GDM1 (cell line): ENCODE results near the gene ANKRD65.

Source experiments
- DNase-seq: peaks from one replicate; lab custom pipeline; 2025; lab: John Stamatoyannopoulos, UW

The ANKRD65 gene

DNA sequence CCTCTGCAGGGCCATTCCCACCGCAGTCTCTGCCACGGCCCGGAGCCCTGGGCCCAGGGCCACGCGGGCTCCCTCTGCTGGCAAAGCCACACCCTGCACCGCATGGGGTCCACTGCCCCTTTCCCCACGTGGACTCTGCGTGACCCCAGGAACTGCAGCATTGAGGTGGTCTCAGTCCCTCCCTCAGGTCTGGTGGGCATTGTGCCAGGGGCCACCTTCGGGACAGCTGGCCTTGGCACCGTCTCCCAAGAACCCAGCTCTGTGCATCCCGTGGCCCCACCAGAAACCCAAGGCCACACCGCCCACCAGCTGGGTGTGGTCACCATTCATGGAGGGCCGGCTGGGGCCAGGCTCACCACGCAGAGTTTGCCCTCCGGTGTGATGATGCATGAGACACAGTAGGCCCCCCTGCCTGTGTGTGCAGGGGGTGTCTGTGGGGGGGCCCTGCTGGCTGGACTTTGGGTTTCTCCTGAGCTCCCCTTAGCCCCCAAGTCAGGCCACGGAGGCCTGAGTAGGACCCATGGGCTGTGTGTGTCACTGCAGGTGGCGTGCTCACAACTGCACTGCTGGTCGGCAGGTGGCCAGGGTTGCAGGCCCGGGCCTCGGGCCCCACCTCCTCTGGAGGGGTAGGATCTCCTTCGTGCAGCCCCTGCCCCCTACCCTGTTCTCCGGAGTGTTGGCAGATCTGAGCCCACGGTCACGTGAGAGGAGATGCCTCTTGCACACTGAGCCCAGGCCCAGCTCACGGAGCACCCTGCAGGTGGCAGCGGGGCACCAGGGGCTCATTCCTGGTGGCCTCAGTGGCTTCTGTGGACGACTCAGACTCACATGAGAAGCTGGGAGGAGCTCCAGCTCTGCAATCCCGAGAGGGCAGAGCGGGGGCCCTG is 20.2 kb upstream of the ANKRD65 start:
- peak; percentile 25 for DNase-seq

- no peak for DNase-seq
These were observed 19.4 kb upstream of the ANKRD65 start for GRCh38 chr1:1440262-1441001.

DNA sequence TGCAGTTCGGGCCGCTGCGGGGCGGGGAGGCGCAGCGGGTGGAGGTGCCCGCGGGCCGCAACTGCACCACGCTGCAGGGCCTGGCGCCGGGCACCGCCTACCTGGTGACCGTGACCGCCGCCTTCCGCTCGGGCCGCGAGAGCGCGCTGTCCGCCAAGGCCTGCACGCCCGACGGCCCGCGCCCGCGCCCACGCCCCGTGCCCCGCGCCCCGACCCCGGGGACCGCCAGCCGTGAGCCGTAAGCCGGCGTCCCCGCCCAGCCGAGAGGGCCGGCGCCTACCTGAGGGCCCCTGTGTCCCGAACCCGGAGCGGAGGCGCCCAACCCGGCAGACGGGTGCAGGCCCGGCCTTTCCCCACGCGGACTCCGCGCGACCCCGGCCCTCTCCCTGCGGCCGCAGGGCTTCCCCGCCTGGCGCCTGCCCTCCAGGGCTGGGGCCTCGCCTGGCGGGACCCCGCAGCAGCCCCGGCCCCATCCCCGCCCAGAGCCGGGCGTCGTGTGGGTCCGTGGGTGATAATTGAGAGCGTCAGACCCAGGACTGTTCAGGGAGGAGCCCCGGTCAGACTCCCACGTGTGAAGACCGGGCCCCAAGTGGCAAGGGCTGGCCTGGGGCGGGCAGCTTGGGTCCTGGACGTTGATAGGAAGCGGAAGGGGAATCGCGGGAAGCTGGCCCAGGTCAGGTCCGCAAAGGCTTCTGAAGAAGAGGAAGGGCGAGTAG is 18.6 kb upstream of the ANKRD65 start:
- no peak for DNase-seq

GRCh38 chr1:1438531-1439381 is 17.7 kb upstream of the ANKRD65 start:
- DNase-seq: no peak

DNA sequence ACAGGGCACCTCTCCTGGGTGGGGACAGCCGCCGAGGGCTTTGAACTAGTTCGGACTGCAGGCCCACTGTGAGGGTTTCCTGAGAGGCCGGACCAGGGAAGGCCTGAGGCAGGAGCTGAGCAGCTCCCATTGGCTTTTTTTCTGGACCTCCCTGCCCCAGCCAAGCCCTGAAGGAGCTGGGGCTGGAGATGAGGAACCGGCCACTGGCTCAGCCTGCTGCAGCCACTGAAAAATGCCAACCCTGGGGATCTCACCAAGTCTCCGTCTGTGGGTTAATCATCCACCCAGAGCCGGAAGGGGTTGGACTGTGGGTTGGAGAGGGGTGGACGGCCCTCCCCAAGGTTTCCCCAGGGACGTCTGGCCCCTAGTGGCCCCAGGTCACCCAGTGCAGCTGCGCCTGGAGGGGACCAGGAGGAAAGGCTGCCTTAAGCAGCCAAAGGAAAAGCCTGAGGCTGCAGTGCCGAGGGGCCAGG is 16.9 kb upstream of the ANKRD65 start:
- no peak for DNase-seq

GRCh38 chr1:1437033-1437903 is 16.2 kb upstream of the ANKRD65 start:
- no peak for DNase-seq

- DNase-seq: no peak
These were observed 15.6 kb upstream of the ANKRD65 start for GRCh38 chr1:1436630-1437032.

DNA sequence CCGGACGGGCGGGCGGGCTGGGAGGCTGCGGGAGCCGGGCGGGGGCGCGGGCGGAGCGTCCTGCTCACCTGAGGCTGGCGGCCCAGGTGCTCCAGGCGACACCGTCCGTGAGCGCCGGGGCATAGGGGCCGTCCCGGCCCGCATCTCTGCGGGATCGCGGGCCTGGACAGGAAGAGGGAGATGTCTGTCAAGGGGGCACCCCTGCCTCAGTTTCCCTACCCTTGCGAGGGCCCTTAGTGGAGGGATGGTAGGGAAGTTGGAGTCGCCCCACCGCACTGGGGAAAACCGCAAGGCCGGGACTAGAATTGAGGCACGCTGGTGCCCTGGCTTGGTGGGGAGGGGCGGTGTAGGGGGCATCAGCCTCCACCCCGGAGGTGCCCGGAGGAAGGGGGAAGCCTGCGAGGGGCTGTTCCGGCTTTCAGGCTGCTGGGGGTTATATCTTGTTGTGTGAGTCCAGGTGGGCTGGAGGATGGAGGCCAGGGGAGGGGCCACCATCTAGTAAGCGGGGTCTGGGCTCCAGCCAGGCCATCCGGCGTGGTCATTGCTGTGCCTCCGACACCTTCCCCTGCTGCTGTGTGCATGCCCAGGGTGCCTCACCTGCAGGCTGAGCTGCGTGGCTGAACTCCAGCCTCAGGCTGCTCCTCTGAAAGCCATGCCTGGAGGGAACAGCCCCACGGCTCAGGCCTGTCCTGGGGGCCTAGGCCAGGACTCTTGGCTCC is 15.0 kb upstream of the ANKRD65 start:
- DNase-seq: no peak

DNA sequence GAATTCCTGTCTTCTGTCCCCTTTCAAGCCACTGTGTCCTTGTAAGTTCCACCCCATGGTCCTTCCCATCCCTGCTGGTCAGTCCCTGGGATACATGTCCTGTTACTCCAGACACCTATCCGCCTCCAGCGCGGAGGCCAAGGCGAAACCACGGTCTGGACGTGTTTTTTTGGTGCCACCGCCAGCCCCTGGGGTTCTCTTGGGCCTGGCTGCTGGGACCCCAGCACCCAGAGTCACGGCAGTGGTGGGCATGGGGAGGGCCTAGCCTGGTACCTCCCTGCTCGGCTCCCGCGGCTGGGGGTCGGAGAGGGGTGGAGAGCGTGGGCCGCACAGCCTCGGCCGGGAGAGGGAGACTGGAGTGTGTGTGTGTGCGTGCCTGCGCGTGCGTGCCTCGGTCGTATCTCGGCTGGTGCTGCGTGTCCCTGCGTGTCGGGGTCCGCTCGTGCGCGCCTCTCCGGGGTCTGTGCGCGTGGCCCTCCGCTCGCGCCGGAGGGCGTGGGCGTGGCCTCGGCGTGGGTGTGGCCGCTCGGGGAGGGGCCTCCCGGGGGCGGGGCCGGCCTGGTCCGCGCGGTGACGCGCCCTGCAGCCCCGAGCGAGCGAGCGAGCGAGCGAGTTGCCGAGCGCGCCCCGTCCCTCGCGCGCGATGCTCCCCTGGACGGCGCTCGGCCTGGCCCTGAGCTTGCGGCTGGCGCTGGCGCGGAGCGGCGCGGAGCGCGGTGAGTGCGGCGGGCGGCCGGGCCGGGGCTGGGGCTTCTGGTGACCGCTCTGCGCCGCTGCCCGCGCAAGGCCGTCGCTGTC is 14.2 kb upstream of the ANKRD65 start, which contains the start of gene VWA1:
Gene VWA1 (plus strand): TSS at position 585 of the 798 bp plus-strand sequence. CDS start 59 bp downstream, at position 644.
- peak; percentile 78 for DNase-seq

DNA sequence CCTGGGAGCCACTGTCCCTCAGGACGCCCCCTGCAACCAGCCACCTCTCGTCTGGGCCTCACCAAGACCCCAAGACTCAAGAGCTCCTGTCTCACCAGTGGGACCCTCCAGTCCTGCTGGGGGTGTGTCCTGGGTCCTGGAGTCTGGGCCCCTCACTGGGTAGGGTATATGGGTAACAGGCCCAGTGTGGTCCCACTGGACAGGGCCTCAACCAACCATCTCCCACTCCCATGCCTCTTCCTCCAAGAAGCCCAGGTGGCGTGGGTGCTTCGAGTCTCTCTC is 13.7 kb upstream of the ANKRD65 start:
- DNase-seq: no peak

DNA sequence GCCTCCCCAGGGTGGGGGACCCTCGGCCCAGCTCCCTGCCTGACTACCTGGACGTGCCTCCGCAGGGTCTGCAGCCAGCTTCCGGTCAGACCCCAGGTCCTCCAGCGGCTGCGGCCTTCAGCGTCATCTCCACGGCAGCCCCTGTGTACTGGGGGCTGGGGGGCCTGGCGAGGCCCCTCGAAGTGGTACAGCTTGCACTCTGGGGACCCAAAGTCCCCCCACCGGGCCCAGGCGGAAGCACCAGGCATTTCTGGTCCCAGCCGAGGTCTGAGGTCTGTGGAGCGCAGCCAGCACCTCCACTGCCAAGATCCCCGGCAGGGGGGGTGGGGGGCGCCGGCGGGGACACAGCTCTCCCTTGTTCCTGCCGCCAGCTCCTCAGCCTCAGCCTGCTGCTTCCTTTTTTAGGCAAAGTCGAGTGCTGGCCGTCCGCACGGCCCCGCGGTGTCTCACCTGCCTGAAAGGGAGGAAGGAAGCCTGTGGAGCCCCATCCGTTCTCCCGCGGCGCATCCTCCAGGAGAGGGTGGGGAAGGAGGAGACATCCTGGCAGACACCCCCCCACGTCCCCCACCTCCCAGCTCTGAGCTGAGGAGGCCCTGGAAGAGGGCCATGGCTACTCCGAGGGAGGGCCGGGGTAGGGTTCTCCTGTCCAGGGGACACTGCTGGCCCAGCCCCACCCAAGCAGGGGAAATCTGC is 13.2 kb upstream of the ANKRD65 start:
- peak; percentile 78 for DNase-seq

- DNase-seq: no peak
These were observed 12.7 kb upstream of the ANKRD65 start for GRCh38 chr1:1433804-1434130.

- DNase-seq: no peak
These were observed 12.1 kb upstream of the ANKRD65 start for GRCh38 chr1:1432951-1433803.

DNA sequence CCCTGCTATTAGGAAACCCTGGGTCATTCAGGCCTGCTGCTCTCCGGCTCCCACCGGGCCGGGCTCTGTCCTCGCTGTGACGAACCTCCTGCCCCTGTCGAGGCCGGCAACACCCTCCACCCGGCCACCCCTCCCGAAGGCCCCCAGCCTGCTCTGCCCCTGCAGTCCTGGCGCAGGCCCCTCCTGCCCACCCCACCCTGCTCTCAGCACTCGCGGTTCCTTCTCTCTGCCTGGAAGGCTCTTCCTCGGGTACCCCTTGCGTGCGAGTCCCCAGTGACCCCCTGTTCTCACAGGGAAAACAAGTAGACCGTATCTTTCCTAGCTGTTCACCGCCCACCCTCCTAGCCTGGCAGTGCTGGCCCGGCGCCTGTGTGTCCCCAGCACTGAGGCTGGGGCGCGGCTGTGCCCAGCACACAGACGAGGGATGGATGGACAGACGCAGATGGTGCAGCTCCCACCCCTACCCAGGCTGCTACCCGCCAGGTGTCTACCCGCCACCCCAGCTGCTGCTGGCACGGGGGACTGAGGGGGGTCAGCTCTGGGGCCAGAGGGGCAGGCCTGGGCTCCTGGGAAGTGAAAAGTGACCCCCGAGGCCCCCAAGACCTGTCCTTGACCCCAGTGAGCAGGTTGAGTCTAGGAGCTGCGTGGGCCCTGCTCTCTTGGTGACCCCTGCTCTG is 11.3 kb upstream of the ANKRD65 start:
- DNase-seq: no peak

- no peak for DNase-seq
These were observed 10.8 kb upstream of the ANKRD65 start for GRCh38 chr1:1431845-1432273.

DNA sequence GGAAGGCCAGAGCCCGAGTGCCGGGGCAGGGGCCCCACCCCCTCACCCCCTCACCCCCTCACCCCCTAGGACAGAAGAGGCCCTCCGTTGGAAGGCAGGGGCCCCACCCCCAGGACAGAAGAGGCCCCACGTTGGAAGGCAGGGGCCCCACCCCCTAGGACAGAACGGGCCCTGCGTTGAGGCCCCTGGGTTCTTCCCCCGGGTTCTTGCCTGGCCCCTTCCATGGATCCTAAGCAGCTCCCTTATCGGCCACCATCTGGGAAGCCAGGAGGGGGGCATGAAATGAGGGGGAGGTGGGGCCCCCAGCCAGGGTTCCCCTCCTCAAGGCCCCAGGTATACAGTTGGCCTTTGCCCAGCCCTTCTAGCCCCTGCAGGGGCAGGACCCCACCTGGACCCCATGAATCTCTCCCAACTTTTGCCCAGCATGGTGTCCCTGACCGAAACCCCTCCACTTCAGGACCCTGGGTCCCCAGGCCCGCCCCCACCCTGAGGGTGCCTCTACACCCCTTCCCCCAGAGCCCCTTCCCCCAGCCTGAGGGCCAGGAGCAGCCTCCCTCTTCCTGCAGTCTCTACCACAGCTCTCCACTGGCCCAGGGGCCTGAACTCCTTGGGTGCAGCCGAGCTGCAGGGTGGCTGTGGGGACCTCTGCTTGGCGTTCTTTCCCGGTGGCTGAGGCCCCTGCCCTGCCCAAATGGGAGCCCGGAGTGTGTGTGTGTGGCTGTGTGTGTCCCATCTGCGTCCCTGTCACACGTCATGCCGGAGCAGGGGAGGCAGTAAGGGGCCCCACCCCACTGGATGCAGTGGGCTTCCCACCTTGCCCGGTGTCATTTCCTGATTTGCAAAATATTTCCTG is 10.1 kb upstream of the ANKRD65 start:
- DNase-seq: no peak
